ENCODE measurements around the gene TRIM25. TPM values are rescaled to one million over a fixed set of nuclear protein-coding genes. Genes with fewer than 3 reads are reported as not detected.

The TRIM25 gene
- total RNA-seq, 1 experiment from 2014 or later, result 135 TPM

GRCh38 chr17:56885312-56885657 is 28.6 kb downstream of the TRIM25 start:
- H3K27me3 ChIP-seq (ENCODE audit: insufficient read depth, low read length), result no peaks in the 10 kb centered on the region
- no peaks in the 10 kb centered on the region for H3K9me2 ChIP-seq (ENCODE audit: insufficient read depth)
- peaks cover 0 to 33% of the 10 kb centered on the region in 2 experiments; a peak in 2 of 4 replicates for H3K36me3 ChIP-seq (ENCODE audit: control insufficient read depth in 1 of 2, insufficient read depth in 2 of 2, low read length in 2 of 2)
- H2AFZ ChIP-seq (ENCODE audit: low read depth, low read length, poor library complexity, severe bottlenecking), result no peak overlapping the region
- DNase-seq (ENCODE audit: low read depth, low spot score) (no peak), ATAC-seq (no peak)
- intact Hi-C loops (cut with micrococcal nuclease), result no loop called here
- H4K20me1 ChIP-seq (ENCODE audit: insufficient read depth), result no peaks in the 10 kb centered on the region
- no peak overlapping the region for H3K4me2 ChIP-seq (ENCODE audit: low read length)
- RAD21 ChIA-PET (ENCODE audit: low non-redundant PET in 1 of 2, low total read pairs in 2 of 2, uncharacterized antibody in 2 of 2, unreplicated experiment in 2 of 2), result no interaction called here
- H3K4me1 ChIP-seq (ENCODE audit: control insufficient read depth in 1 of 2, insufficient read depth in 2 of 2, low read length in 2 of 2), result peaks cover 0 to 3% of the 10 kb centered on the region in 2 experiments; a peak in 1 of 4 replicates
- H3K9ac ChIP-seq (ENCODE audit: low read length), result no peak overlapping the region
- H3K9me3 ChIP-seq (ENCODE audit: control insufficient read depth in 1 of 2, insufficient read depth in 1 of 2, low read depth in 1 of 2, low read length in 2 of 2), result peaks cover 5 to 7% of the 10 kb centered on the region in 2 experiments; a peak in 2 of 4 replicates
- CTCF ChIA-PET, result no interaction called here
- no peak overlapping the region for H3K27ac ChIP-seq (ENCODE audit: low read depth, low read length)
- BruUV-seq (replicated peaks), result no TSS peak
- POLR2A ChIA-PET, result interaction anchor here (1.3 kb wide), 1 partner anchor 29 kb away, joined by 3 read pairs; the partner anchor contains the start of gene TRIM25
- H3K79me2 ChIP-seq (ENCODE audit: insufficient read depth, low read length), result no peaks in the 10 kb centered on the region
- H3K4me3 ChIP-seq (replicated peaks in 1 of 2; ENCODE audit: low read depth in 1 of 2, low read length in 2 of 2), result no peak overlapping the region
- TF ChIP-seq RAD21 (IDR thresholded peaks at IDR 0.05; ENCODE audit: low read depth) (no peak), EZH2 (IDR thresholded peaks at IDR 0.05) (no peak), POLR2AphosphoS5 (IDR thresholded peaks at IDR 0.05; ENCODE audit: low read depth, low read length) (no peak), FOSL1 (IDR thresholded peaks at IDR 0.05; ENCODE audit: low read depth) (no peak), JUND (IDR thresholded peaks at IDR 0.05) (no peak), ZFX (IDR thresholded peaks at IDR 0.05) (no peak)

DNA sequence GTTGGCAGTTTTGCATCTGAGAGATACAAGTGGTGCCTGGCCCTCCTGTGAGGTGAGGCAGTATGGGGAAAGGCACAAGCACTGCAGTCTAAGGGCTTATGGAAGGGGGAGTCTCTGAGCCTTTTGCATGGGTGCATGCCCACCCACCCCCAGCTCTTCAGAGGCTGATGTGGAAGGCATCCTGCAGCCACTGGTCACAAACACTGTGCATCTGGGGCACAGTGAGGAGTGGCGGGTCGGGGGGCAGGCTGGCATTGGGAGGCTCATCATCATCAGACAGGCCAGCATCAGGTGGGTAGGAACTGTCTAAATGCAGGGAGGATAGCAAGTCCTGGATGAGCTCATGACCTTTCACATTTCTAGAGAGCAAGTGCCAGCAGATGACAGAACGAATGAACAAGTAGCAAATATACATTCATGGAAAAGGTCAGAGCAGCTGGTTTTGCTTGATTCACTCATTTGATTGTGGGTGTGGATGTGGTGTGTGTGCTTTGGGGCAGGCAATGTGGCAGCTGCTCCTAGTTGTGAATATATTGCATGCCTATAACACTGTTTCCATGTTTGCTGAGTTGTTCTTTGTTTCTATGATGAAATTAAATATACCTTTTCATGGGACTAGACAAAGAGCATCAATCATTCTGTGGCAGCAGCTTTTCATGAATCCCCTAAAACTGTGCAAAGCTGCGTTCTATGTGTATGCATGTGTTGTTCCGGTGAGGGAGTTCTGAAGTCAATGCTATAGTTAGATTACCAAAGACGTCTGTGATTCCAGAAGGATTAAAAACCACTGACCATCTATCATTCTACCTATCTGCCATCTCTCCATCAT is 29.2 kb downstream of the TRIM25 start:
- no peak overlapping the region for H2AFZ ChIP-seq (ENCODE audit: low read depth, low read length, poor library complexity, severe bottlenecking)
- no peak overlapping the region for H3K27ac ChIP-seq (ENCODE audit: low read depth, low read length)
- ATAC-seq (no peak), DNase-seq (ENCODE audit: low read depth, low spot score) (no peak)
- no peaks in the 10 kb centered on the region for H3K79me2 ChIP-seq (ENCODE audit: insufficient read depth, low read length)
- no peak overlapping the region for H3K4me3 ChIP-seq (replicated peaks in 1 of 2; ENCODE audit: low read depth in 1 of 2, low read length in 2 of 2)
- H3K36me3 ChIP-seq (ENCODE audit: control insufficient read depth in 1 of 2, insufficient read depth in 2 of 2, low read length in 2 of 2), result peaks cover 0 to 27% of the 10 kb centered on the region in 2 experiments; a peak in 2 of 4 replicates
- RAD21 ChIA-PET (ENCODE audit: low non-redundant PET in 1 of 2, low total read pairs in 2 of 2, uncharacterized antibody in 2 of 2, unreplicated experiment in 2 of 2), result no interaction called here
- no peaks in the 10 kb centered on the region for H3K9me2 ChIP-seq (ENCODE audit: insufficient read depth)
- intact Hi-C loops (cut with micrococcal nuclease), result no loop called here
- CTCF ChIA-PET, result no interaction called here
- BruUV-seq (replicated peaks), result no TSS peak
- no peak overlapping the region for H3K9ac ChIP-seq (ENCODE audit: low read length)
- TF ChIP-seq POLR2AphosphoS5 (IDR thresholded peaks at IDR 0.05; ENCODE audit: low read depth, low read length) (peak; percentile 19; the same call in 1 of the 2 replicates), EZH2 (IDR thresholded peaks at IDR 0.05) (no peak)
- H4K20me1 ChIP-seq (ENCODE audit: insufficient read depth), result no peaks in the 10 kb centered on the region
- POLR2A ChIA-PET, result interaction anchor here (1.3 kb wide), 1 partner anchor 29 kb away, joined by 3 read pairs; the partner anchor contains the start of gene TRIM25
- no peaks in the 10 kb centered on the region for H3K27me3 ChIP-seq (ENCODE audit: insufficient read depth, low read length)
- H3K9me3 ChIP-seq (ENCODE audit: control insufficient read depth in 1 of 2, insufficient read depth in 1 of 2, low read depth in 1 of 2, low read length in 2 of 2), result peaks cover 5 to 7% of the 10 kb centered on the region in 2 experiments; a peak in 2 of 4 replicates
- H3K4me1 ChIP-seq (ENCODE audit: control insufficient read depth in 1 of 2, insufficient read depth in 2 of 2, low read length in 2 of 2), result peaks cover 0 to 3% of the 10 kb centered on the region in 2 experiments; a peak in 1 of 4 replicates
- no peak overlapping the region for H3K4me2 ChIP-seq (ENCODE audit: low read length)

All from HCT116 (cell line).